Gastroesophageal sphincter (tissue), 3 donors: ENCODE measurements around the gene PRKD1.

Experiments used
- CTCF ChIP-seq, 4 experiments: fragments of 200-600 bp in 2 of 4; fragments of 450-650 bp in 2 of 4; sonication (generic) in 1 of 4; IDR thresholded peaks; one replicate each; pipeline ENCODE4 v1.5.1; 2017 to 2019; ENCODE audit warnings: antibody characterized with exemption in 4 of 4, mild to moderate bottlenecking in 2 of 4, moderate library complexity in 2 of 4
- POLR2AphosphoS5 ChIP-seq: sonication (generic); formaldehyde crosslinking; IDR thresholded peaks from one replicate; pipeline ENCODE4 v1.6.1; 2017; ENCODE audit warnings: antibody characterized with exemption

- TF ChIP-seq CTCF (IDR thresholded peaks at IDR 0.05) (no peak), POLR2AphosphoS5 (no peak)
Observed at GRCh38 chr14:29755311-29756018, 172.2 kb downstream of the PRKD1 start.
